Natural killer cell (primary cell): Measurements from ENCODE around the gene ABCC4. TPM values are rescaled to one million over a fixed set of nuclear protein-coding genes. Genes with fewer than 3 reads are reported as not detected.

Experiments used
- ATAC-seq, 3 donors: fragments of 150-1000 bp in 2 of 3; fragments of 200-7000 bp in 1 of 3; cut with Tn5 transposase; 1 replicate in 1 of 3; 2 replicates in 2 of 3; pipeline ENCODE4 v1.10.0; 2021; ENCODE audit warnings: mild to moderate bottlenecking in 2 of 3, moderate library complexity in 2 of 3
- DNase-seq, 2 donors: peaks; one replicate each; pipeline versions ENCODE4 v3.0.0 to v3.0.0-alpha.2; 2013 to 2021; ENCODE audit warnings: mixed read lengths in 1 of 2
- H3K27ac ChIP-seq: one replicate; pipeline ENCODE4 v1.5.1; 2013; ENCODE audit warnings: mild to moderate bottlenecking, low read length
- H3K27me3 ChIP-seq: one replicate; pipeline ENCODE4 v1.6.1; 2013; ENCODE audit warnings: low read length; ENCODE audit not compliant: control insufficient read depth, insufficient read depth
- H3K36me3 ChIP-seq: one replicate; pipeline ENCODE4 v1.6.1; 2013; ENCODE audit warnings: low read length; ENCODE audit not compliant: control insufficient read depth, insufficient read depth
- H3K4me1 ChIP-seq: one replicate; pipeline ENCODE4 v1.6.1; 2013; ENCODE audit warnings: low read length; ENCODE audit not compliant: control insufficient read depth, insufficient read depth
- H3K4me3 ChIP-seq: one replicate; pipeline ENCODE4 v1.5.1; 2013; ENCODE audit warnings: low read length
- H3K9me3 ChIP-seq: one replicate; pipeline ENCODE4 v1.6.1; 2013; ENCODE audit warnings: low read length; ENCODE audit not compliant: control insufficient read depth, insufficient read depth
- H3K27ac Mint-ChIP-seq, 2 donors: one replicate each; pipeline ENCODE4 v1.8.0; 2022; ENCODE audit warnings: mild to moderate bottlenecking in 2 of 2, mixed read lengths in 2 of 2, moderate library complexity in 1 of 2
- H3K27me3 Mint-ChIP-seq, 2 donors: one replicate each; pipeline ENCODE4 v1.8.0; 2022; ENCODE audit warnings: low read depth in 2 of 2, mixed read lengths in 2 of 2
- H3K36me3 Mint-ChIP-seq: one replicate; pipeline ENCODE4 v1.8.0; 2022; ENCODE audit warnings: mixed read lengths
- H3K4me1 Mint-ChIP-seq, 2 donors: one replicate each; pipeline ENCODE4 v1.8.0; 2022; ENCODE audit warnings: mixed read lengths in 2 of 2
- H3K4me3 Mint-ChIP-seq: one replicate; pipeline ENCODE4 v1.8.0; 2022; ENCODE audit warnings: mild to moderate bottlenecking, moderate library complexity, mixed read lengths
- H3K9me3 Mint-ChIP-seq, 2 donors: one replicate each; pipeline ENCODE4 v1.8.0; 2022; ENCODE audit warnings: mixed read lengths in 2 of 2
- WGBS: methylation state at CpG from one replicate; pipeline ENCODE4 v1.1.7; 2013; ENCODE audit warnings: missing lambda C conversion rate; ENCODE audit not compliant: insufficient coverage; 5-methylcytosine and 5-hydroxymethylcytosine counted together
- intact Hi-C: fragments of 100-400 bp; cut with micrococcal nuclease; formaldehyde crosslinking; loops from one replicate; pipeline ENCODE4 v1.14.2; 2022
- total RNA-seq, 4 donors: library from RNA; stranded (reverse); fragments of 120-200 nt in 1 of 4; gene quantifications; one replicate each; pipeline versions ENCODE4 v1.2.3 to v1.2.4, GENCODE V29; 2013 to 2022
- TF ChIP-seq, protein P1 (sequence below): fragments of 200-600 bp; IDR thresholded peaks from one replicate; pipeline ENCODE4 v1.8.0; 2022; ENCODE audit warnings: antibody characterized with exemption

ABCC4 gene
- total RNA-seq, 3 donors from 2014 or later (not counting 1 experiment from before 2014, with no cell fraction given), result 4.8 to 10.3 (median 6.5) TPM

DNA sequence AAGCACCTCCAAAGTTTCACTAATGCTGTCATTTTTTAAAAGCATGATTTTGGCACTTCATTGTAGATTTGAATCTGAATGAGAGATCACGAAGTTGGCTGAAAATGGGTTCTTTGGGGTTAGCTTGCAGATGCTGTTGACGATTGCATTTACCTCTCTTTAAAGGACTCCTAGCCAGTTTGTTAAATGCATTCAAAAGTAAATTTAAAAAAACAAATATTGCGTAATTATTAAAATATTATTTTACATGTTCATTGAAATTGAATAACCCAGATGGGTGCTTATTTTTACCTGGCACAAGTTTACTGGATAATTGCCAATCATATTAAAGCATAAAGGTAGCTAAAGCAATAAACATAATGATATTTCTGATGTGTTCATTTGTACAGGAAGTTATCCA, 172.2 kb downstream of the ABCC4 start:
- Histone ChIP-seq H3K4me3 (no peak overlapping the region), H3K27ac (no peak overlapping the region), H3K36me3 (no peaks in the 10 kb centered on the region), H3K9me3 (no peaks in the 10 kb centered on the region), H3K4me1 (no peaks in the 10 kb centered on the region), H3K27me3 (no peaks in the 10 kb centered on the region)
- Mint-ChIP-seq H3K36me3 (no peaks in the 10 kb centered on the region), H3K27me3 (no peaks in the 10 kb centered on the region), H3K4me1 (peaks cover 0 to under 1% of the 10 kb centered on the region in 2 donors), H3K27ac (no peak overlapping the region), H3K9me3 (no peaks in the 10 kb centered on the region), H3K4me3 (no peak overlapping the region)
- intact Hi-C loops, result no loop called here
- 100% methylated on average over 1 of the region's 3 CpGs for WGBS
- TF ChIP-seq, protein P1, sequence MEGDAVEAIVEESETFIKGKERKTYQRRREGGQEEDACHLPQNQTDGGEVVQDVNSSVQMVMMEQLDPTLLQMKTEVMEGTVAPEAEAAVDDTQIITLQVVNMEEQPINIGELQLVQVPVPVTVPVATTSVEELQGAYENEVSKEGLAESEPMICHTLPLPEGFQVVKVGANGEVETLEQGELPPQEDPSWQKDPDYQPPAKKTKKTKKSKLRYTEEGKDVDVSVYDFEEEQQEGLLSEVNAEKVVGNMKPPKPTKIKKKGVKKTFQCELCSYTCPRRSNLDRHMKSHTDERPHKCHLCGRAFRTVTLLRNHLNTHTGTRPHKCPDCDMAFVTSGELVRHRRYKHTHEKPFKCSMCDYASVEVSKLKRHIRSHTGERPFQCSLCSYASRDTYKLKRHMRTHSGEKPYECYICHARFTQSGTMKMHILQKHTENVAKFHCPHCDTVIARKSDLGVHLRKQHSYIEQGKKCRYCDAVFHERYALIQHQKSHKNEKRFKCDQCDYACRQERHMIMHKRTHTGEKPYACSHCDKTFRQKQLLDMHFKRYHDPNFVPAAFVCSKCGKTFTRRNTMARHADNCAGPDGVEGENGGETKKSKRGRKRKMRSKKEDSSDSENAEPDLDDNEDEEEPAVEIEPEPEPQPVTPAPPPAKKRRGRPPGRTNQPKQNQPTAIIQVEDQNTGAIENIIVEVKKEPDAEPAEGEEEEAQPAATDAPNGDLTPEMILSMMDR, result no peak
- DNase-seq, result no peak
- ATAC-seq, result no peak

DNA sequence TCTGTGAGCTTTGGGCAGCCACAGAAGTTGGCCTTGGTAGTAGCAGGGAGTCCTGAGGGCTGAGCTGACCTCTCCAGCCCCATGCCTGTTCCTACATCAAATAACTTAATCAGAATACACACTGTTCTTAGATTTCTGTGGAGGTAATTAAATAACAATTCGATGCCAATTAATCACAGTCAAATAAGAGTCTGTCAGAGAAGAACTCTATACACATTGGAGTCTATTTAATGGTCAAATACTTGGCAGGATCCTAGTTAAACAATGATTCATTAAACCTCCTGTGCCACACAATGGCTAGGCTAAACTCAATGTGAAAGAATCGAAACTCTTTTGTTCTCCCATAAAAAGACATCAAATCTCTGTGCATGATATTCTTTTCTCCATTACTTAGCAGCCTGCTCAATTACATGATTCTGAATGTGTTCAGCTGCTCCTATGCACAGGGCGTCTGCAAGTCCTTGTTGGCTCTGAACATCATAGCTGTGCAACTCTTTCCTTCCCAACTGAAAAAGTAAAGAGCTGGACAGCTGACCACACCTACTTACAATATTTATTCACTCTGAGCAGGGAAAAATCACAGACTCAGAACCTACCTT, 173.1 kb downstream of the ABCC4 start:
- Mint-ChIP-seq H3K4me3 (no peak overlapping the region), H3K9me3 (no peaks in the 10 kb centered on the region)

DNA sequence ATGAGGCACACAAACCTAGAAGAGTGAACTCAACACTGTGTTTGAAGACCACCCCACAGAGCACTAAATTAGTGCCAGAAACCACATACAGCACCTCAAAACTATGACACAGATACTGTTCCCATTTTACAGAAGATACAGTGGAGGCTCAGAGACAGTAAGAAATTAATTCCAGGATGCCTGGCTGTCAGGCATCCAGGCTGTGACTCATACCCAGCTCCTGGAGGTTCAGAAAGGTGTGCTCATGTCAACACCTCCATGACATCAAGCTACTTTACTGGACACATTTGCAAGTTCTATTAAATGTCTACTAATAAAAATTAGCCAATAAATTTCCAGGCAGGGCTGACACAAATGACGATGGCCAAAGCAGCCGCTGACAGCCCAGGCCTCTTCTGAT, 176.3 kb downstream of the ABCC4 start:
- H3K27me3 ChIP-seq, result no peaks in the 10 kb centered on the region
- Mint-ChIP-seq H3K27ac (no peak overlapping the region), H3K9me3 (no peaks in the 10 kb centered on the region), H3K4me1 (peaks cover 0 to 6% of the 10 kb centered on the region in 2 donors), H3K36me3 (no peaks in the 10 kb centered on the region), H3K27me3 (no peaks in the 10 kb centered on the region), H3K4me3 (no peak overlapping the region)
- no peak overlapping the region for H3K27ac ChIP-seq
- no peak for DNase-seq
- no peaks in the 10 kb centered on the region for H3K4me1 ChIP-seq
- no peak for ATAC-seq
- no peaks in the 10 kb centered on the region for H3K9me3 ChIP-seq
- H3K4me3 ChIP-seq, result no peak overlapping the region
- H3K36me3 ChIP-seq, result no peaks in the 10 kb centered on the region
- TF ChIP-seq, protein P1, result no peak
- intact Hi-C loops, result no loop called here
- 100% methylated on average over 2 of the region's 2 CpGs for WGBS

More for the DNA sequence above, 173.1 kb downstream of the ABCC4 start:
- Mint-ChIP-seq H3K36me3 (no peaks in the 10 kb centered on the region), H3K27me3 (no peaks in the 10 kb centered on the region), H3K4me1 (peaks cover 0 to 6% of the 10 kb centered on the region in 2 donors), H3K27ac (no peak overlapping the region)
- Histone ChIP-seq H3K4me1 (no peaks in the 10 kb centered on the region), H3K36me3 (no peaks in the 10 kb centered on the region), H3K27me3 (no peaks in the 10 kb centered on the region), H3K4me3 (no peak overlapping the region), H3K27ac (no peak overlapping the region), H3K9me3 (no peaks in the 10 kb centered on the region)
- intact Hi-C loops, result no loop called here
- TF ChIP-seq, protein P1, result no peak
- ATAC-seq (no peak), DNase-seq (no peak)
- WGBS, result 91% methylated on average over 2 of the region's 3 CpGs

- no peaks in the 10 kb centered on the region for H3K9me3 ChIP-seq
- no peak overlapping the region for H3K4me3 ChIP-seq
- no peak overlapping the region for H3K27ac Mint-ChIP-seq
- intact Hi-C loops, result no loop called here
- ATAC-seq (no peak), DNase-seq (no peak)
- no peaks in the 10 kb centered on the region for H3K27me3 Mint-ChIP-seq
- H3K36me3 ChIP-seq, result no peaks in the 10 kb centered on the region
- peaks cover 0 to 6% of the 10 kb centered on the region in 2 donors for H3K4me1 Mint-ChIP-seq
- H3K9me3 Mint-ChIP-seq, result no peaks in the 10 kb centered on the region
- no peaks in the 10 kb centered on the region for H3K4me1 ChIP-seq
- H3K4me3 Mint-ChIP-seq, result no peak overlapping the region
- H3K27me3 ChIP-seq, result no peaks in the 10 kb centered on the region
- no peaks in the 10 kb centered on the region for H3K36me3 Mint-ChIP-seq
- TF ChIP-seq, protein P1, result no peak
- H3K27ac ChIP-seq, result no peak overlapping the region
- WGBS, result 87% methylated on average over 7 of the region's 7 CpGs
Measured at GRCh38 chr13:95123726-95124125, 177.5 kb downstream of the ABCC4 start.
